Measurements from ENCODE around the gene OOEP. TPM values are rescaled to one million over a fixed set of nuclear protein-coding genes. Genes with fewer than 3 reads are reported as not detected.

The OOEP gene
- not detected in 2 replicates for total RNA-seq

GRCh38 chr6:73369563-73369962, at the start of gene OOEP:
OOEP (minus strand) TSS chr6:73369897; CDS start chr6:73369792, 105 bp downstream.

DNA sequence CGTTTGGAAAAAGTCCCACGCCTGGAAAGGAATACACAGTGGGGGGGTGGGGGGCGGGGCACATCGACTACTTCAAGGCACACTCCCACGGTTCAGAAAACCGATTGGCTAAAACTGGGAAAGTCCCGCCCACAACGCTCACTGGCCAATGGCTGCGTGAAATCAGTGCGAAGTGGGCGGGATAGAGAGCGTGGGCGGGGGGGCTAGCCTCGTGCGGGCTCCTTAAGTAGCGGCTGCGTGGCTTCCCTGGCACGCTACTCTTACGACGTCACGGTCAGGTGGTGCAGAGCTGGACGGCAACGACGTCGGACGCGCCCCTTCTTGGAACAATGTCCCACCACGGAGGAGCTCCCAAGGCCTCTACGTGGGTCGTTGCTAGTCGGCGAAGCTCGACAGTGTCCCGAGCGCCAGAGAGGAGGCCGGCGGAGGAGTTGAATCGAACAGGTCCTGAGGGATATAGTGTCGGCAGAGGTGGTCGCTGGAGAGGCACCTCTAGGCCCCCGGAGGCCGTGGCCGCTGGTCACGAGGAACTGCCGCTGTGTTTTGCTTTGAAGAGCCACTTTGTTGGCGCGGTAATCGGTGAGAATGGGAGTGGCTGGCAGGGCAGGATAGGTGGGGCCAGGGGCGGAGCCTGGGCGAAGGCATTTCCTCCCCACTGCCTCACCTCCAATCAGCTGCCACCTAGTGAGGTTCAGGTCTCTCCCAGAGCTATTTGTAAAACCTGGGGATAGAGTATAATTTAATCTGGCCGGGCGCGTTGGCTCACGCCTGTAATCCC, 25.1 kb upstream of the OOEP start, which contains the start of gene DDX43:
Gene DDX43 (plus strand): TSS at position 252 of the 778 bp plus-strand sequence. CDS start 78 bp downstream, at position 330.

DNA sequence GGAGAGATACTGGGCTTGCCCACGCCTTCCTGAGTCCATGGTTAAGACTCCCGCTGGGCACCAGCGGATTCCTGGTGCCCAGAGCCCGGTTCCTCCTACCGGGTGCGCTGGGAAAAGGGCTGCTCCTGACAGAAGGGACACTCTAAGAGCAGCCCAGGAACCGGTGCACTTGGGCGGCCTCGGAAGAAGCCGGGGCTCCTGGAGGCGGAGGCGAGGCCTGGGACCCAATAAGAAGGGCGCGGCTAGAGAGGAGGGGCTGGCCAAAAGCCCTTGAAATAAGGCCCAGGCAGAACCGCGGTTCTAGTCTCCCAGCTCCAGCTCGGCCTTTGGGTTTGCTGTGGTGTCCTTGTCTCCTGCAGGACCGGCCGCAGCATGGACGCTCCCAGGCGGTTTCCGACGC, 7.3 kb downstream of the OOEP start, which contains the start of gene KHDC3L:
Gene KHDC3L (plus strand): TSS at position 301 of the 400 bp plus-strand sequence. CDS start 72 bp downstream, at position 373.

DNA sequence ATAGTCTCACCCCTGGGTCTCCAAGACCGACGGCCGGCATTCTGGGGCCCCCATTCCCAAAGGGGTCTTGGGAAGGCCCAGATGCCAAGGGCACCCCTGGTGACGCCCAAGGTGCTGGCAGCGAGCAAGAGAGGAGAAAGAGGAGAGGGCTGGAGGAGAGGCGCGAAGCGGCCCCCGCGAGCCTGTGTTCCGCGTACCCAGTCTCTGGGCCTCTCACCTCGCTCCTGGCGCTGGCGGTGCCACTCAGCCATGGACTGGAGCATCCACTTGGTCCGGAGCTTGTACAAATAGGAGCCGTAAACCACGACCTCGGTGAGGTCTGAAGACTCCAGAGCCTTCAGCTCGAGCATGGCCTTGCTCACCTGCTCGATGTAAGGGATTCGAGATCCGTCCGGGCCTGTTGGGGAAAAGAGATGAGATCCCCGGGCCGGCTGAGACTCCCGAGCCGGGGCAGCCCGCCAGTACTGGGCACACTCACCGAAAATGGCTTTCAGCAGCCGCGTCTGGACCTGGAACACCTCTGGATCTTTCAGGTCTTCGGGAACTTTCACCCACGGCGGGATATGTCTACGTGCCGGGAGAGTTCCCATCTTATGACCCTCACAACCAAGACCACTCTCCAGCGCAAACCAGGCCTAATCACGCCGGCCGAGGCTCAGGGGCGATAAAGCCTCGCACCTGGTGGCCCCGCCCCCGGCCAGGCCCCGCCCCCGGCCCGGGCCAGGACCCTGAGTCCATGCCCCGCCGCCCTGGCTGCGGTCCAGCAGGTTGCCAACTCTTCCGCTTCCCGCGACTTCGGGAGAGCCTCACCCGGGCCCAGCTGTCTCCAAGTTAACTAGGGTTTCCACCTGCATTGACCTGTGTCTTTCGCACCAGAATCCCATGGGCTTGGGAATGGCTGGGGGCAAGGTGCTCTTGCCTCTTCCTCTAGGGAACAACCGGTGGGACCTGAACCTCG, 15.8 kb downstream of the OOEP start, which contains the start of gene DPPA5:
Gene DPPA5 (minus strand): TSS at position 641 of the 958 bp plus-strand sequence. CDS start 51 bp downstream, at position 590.

Small RNA genes within 50 kb of the gene (small RNA-seq; reads per million reads assigned to genes)
- gene RPL39P3 = 0.46 reads per million, percentile 26 among the genes with 10 or more reads in this experiment

Other genes with a start within 250 kb of the OOEP start
- gene KHDC1L, start 144.4 kb downstream of the OOEP start, total RNA-seq = not detected in 2 replicates
- gene KHDC1, start 106.7 kb downstream of the OOEP start, total RNA-seq = 2.5 and 2.6 TPM in 2 replicates
- gene DPPA5, start 15.6 kb downstream of the OOEP start, total RNA-seq = not detected in 2 replicates
- gene KHDC3L, start 7.2 kb downstream of the OOEP start, total RNA-seq = not detected in 2 replicates
- 0.39 and 0.73 TPM in 2 replicates for gene DDX43, start 24.9 kb upstream of the OOEP start, total RNA-seq
- gene CGAS, start 82.4 kb upstream of the OOEP start, total RNA-seq = 3.3 and 10.9 TPM in 2 replicates
- 32.0 and 38.3 TPM in 2 replicates for gene MTO1, start 91.8 kb upstream of the OOEP start, total RNA-seq
- 15,360 and 18,533 TPM in 2 replicates for gene EEF1A1, start 151.1 kb upstream of the OOEP start, total RNA-seq